Caco-2 (cell line): ENCODE data around the gene COMTD1. TPM values are rescaled to one million over a fixed set of nuclear protein-coding genes. Genes with fewer than 3 reads are reported as not detected.
A peak's percentile ranks its signal among the peaks of the same experiment; 100 is the strongest.

Source experiments
- BruUV-seq: library from RNA; stranded (reverse); fragments of 400-500 nt; replicated peaks from 2 replicates; lab custom pipeline; 2021; lab: Mats Ljungman, UMichigan
- CTCF ChIA-PET: fragments of 300-600 bp; sonication (Branson Sonifier 250); formaldehyde crosslinking; loops from one replicate; lab custom pipeline; 2022; ENCODE audit warnings: antibody characterized with exemption; lab: Charles Lee
- POLR2A ChIA-PET: fragments of 300-600 bp; sonication (Branson Sonifier 250); formaldehyde crosslinking; loops from one replicate; lab custom pipeline; 2022; ENCODE audit warnings: antibody characterized with exemption; lab: Charles Lee
- DNase-seq, 2 experiments: peaks; one replicate each; pipeline versions ENCODE4 v3.0.0 to v3.0.0-alpha.2; 2020 to 2022
- H3K27me3 ChIP-seq: replicated peaks from 2 replicates; pipeline ENCODE4 v1.6.0; 2011; ENCODE audit warnings: low read length; ENCODE audit not compliant: control insufficient read depth, insufficient read depth
- H3K36me3 ChIP-seq: 2 replicates; pipeline ENCODE4 v1.5.1; 2011; ENCODE audit warnings: low read length; ENCODE audit not compliant: control insufficient read depth, insufficient read depth
- H3K4me1 ChIP-seq: fragments of 250-450 bp; sonication (Bioruptor Pico); 2 replicates; pipeline ENCODE4 v1.5.1; 2020; ENCODE audit warnings: mild to moderate bottlenecking
- H3K4me3 ChIP-seq: 2 replicates; pipeline ENCODE4 v1.5.1; 2011; ENCODE audit warnings: low read depth, mild to moderate bottlenecking, control low read depth, low read length
- H3K9me3 ChIP-seq: fragments of 250-450 bp; sonication (Bioruptor Pico); 2 replicates; pipeline ENCODE4 v1.5.1; 2020; ENCODE audit warnings: mild to moderate bottlenecking, moderate library complexity
- H3K27ac Mint-ChIP-seq: one replicate; pipeline ENCODE4 v1.8.0; 2022; ENCODE audit warnings: mixed read lengths; ENCODE audit not compliant: unreplicated experiment
- H3K27me3 Mint-ChIP-seq: one replicate; pipeline ENCODE4 v1.8.0; 2022; ENCODE audit warnings: mixed read lengths; ENCODE audit not compliant: insufficient read depth, unreplicated experiment
- H3K36me3 Mint-ChIP-seq: one replicate; pipeline ENCODE4 v1.8.0; 2022; ENCODE audit warnings: mild to moderate bottlenecking, mixed read lengths; ENCODE audit not compliant: insufficient read depth, unreplicated experiment
- H3K4me1 Mint-ChIP-seq: one replicate; pipeline ENCODE4 v1.8.0; 2022; ENCODE audit warnings: low read depth, mixed read lengths; ENCODE audit not compliant: unreplicated experiment
- H3K4me3 Mint-ChIP-seq: one replicate; pipeline ENCODE4 v1.8.0; 2022; ENCODE audit warnings: mild to moderate bottlenecking, moderate library complexity, mixed read lengths; ENCODE audit not compliant: unreplicated experiment
- H3K9me3 Mint-ChIP-seq: one replicate; pipeline ENCODE4 v1.8.0; 2022; ENCODE audit warnings: mixed read lengths; ENCODE audit not compliant: unreplicated experiment
- intact Hi-C: fragments of 100-400 bp; cut with micrococcal nuclease; formaldehyde crosslinking; loops from one replicate; pipeline ENCODE4 v1.10.0; 2022; ENCODE audit not compliant: unreplicated experiment
- total RNA-seq: library from RNA; stranded (reverse); gene quantifications from 2 replicates; pipeline ENCODE4 v1.2.3, GENCODE V29; 2022
- TF ChIP-seq, protein P1 (sequence below), 2 experiments: fragments of 200-600 bp in 1 of 2; IDR thresholded peaks; 1 replicate in 1 of 2; 2 replicates in 1 of 2; pipeline versions ENCODE4 v1.5.1 to v1.8.0; 2011 to 2022; ENCODE audit warnings: antibody characterized with exemption in 1 of 2, control low read depth in 1 of 2, inconsistent platforms in 1 of 2, low read depth in 1 of 2, low read length in 1 of 2, mild to moderate bottlenecking in 1 of 2, moderate library complexity in 1 of 2; ENCODE audit not compliant: insufficient read depth in 1 of 2, severe bottlenecking in 1 of 2, unreplicated experiment in 1 of 2

Gene COMTD1
- total RNA-seq, 1 experiment from 2014 or later = 38.7 TPM

DNA sequence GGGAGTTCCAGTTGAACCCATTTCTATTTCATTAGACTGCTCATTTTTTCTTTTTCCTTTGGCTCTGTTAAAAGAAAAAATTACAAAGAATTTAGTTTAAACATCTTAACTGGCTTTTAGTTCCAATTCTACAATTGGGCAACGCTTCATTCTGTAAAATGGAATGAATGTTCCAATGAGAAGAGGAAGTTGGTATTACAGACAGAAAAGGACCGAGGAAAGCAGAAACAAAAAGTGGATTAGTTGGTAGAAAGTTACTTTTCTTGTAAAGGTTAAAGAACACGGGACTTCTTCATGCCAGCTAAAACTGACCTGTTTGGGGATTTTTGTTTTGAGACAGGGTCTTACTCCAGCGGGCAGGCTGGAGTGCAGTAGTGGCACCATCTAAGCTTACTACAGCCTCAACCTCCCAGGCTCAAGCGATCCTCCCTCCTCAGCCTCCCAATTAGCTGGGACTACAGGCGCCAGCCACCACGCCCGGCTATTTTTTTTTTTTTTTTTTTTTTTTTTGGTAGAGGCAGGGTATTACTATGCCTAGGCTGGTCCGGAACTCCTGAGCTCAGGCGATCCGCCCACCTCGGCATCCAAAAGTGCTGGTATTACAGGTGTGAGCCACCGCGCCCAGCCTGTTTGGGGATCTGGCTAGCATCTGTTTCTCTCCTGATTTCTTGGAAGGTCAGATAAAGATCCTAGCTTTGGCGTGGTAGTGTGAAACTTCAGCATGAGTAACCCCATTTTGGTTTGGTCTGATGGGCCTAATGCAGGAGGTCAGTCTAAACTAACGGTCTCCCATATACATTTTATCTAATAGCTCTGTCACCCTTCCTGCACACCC is 26.5 kb downstream of the COMTD1 start:
- no TSS peak for BruUV-seq
- no peaks in the 10 kb centered on the region for H3K27me3 Mint-ChIP-seq
- no peaks in the 10 kb centered on the region for H3K36me3 ChIP-seq
- DNase-seq = no peak
- intact Hi-C loops = no loop called here
- ChIA-PET CTCF (interaction anchor here (1.1 to 2.9 kb wide), 5 partner anchors 16 to 54 kb away, joined by 4 to 27 read pairs (median 17); partner anchors contain the start of gene COMTD1), POLR2A (interaction anchor here (0.6 to 3.1 kb wide), 6 partner anchors 16 to 193 kb away, joined by 3 to 52 read pairs (median 5); partner anchors contain the start of genes COMTD1 and SAMD8)
- peaks cover 47% of the 10 kb centered on the region for H3K36me3 Mint-ChIP-seq
- H3K4me3 ChIP-seq = peak overlapping the region; percentile 75
- TF ChIP-seq, protein P1, sequence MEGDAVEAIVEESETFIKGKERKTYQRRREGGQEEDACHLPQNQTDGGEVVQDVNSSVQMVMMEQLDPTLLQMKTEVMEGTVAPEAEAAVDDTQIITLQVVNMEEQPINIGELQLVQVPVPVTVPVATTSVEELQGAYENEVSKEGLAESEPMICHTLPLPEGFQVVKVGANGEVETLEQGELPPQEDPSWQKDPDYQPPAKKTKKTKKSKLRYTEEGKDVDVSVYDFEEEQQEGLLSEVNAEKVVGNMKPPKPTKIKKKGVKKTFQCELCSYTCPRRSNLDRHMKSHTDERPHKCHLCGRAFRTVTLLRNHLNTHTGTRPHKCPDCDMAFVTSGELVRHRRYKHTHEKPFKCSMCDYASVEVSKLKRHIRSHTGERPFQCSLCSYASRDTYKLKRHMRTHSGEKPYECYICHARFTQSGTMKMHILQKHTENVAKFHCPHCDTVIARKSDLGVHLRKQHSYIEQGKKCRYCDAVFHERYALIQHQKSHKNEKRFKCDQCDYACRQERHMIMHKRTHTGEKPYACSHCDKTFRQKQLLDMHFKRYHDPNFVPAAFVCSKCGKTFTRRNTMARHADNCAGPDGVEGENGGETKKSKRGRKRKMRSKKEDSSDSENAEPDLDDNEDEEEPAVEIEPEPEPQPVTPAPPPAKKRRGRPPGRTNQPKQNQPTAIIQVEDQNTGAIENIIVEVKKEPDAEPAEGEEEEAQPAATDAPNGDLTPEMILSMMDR (IDR thresholded peaks at IDR 0.05; ENCODE audit: insufficient read depth in 1 of 2, low read depth in 1 of 2, low read length in 1 of 2, severe bottlenecking in 1 of 2, unreplicated experiment in 1 of 2) = no peak
- peak overlapping the region; percentile 100 for H3K4me3 Mint-ChIP-seq
- no peaks in the 10 kb centered on the region for H3K9me3 Mint-ChIP-seq
- peaks cover 5% of the 10 kb centered on the region for H3K4me1 Mint-ChIP-seq
- H3K4me1 ChIP-seq = peaks cover 28% of the 10 kb centered on the region
- H3K9me3 ChIP-seq = no peaks in the 10 kb centered on the region
- H3K27ac Mint-ChIP-seq = peak overlapping the region; percentile 100
- H3K27me3 ChIP-seq = no peaks in the 10 kb centered on the region

DNA sequence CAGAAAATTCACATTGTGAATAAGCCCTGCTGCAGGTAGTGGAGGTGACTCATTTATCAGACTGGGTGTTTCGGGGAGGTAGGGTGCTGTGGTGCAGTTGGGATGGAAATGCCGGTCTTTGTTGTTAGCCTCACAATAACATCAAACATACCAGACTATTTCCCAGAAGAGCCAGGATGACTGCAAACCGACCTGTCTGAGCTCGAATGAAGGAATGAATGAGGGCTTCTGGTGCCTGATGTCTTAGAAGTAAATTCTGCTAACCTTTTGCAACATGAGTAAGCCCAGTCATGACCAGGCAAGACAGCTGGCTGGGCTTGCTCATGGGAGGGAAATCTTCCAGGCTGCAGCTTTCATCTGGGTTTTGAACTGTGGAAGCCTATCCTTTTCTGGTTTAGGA is 27.6 kb downstream of the COMTD1 start:
- Histone ChIP-seq H3K4me1 (peaks cover 22% of the 10 kb centered on the region), H3K9me3 (no peaks in the 10 kb centered on the region), H3K4me3 (no peak overlapping the region), H3K27me3 (no peaks in the 10 kb centered on the region), H3K36me3 (no peaks in the 10 kb centered on the region)
- BruUV-seq = no TSS peak
- Mint-ChIP-seq H3K9me3 (no peaks in the 10 kb centered on the region), H3K4me3 (no peak overlapping the region), H3K27me3 (no peaks in the 10 kb centered on the region), H3K4me1 (peaks cover 5% of the 10 kb centered on the region), H3K27ac (no peak overlapping the region), H3K36me3 (peaks cover 35% of the 10 kb centered on the region)
- intact Hi-C loops = no loop called here
- TF ChIP-seq, protein P1 (IDR thresholded peaks at IDR 0.05; ENCODE audit: insufficient read depth in 1 of 2, low read depth in 1 of 2, low read length in 1 of 2, severe bottlenecking in 1 of 2, unreplicated experiment in 1 of 2) = no peak
- no peak for DNase-seq
- CTCF ChIA-PET = interaction anchor here (1.6 kb wide), 1 partner anchor 27 kb away, joined by 5 read pairs; the partner anchor contains the start of gene COMTD1
- POLR2A ChIA-PET = no interaction called here

DNA sequence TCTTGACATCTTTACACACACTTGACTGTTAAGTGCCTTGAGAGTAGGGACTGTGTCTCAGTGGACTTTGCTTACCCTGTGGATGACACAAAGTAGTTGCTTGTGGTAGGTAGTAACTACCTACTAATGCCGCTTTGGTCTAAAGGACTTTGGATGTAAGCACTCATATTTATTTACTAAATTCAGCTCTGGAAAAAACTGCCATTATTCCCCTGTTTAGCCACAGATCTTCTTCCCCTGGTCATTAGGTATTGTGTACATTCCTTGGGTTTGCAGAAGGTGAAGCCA is 28.0 kb downstream of the COMTD1 start:
- no peaks in the 10 kb centered on the region for H3K9me3 Mint-ChIP-seq
- BruUV-seq = no TSS peak
- H3K27me3 Mint-ChIP-seq = no peaks in the 10 kb centered on the region
- intact Hi-C loops = no loop called here
- Histone ChIP-seq H3K36me3 (no peaks in the 10 kb centered on the region), H3K9me3 (no peaks in the 10 kb centered on the region), H3K4me3 (no peak overlapping the region), H3K27me3 (no peaks in the 10 kb centered on the region), H3K4me1 (peaks cover 22% of the 10 kb centered on the region)
- ChIA-PET CTCF (interaction anchor here (1.6 kb wide), 1 partner anchor 28 kb away, joined by 5 read pairs; the partner anchor contains the start of gene COMTD1), POLR2A (no interaction called here)
- peaks cover 6% of the 10 kb centered on the region for H3K4me1 Mint-ChIP-seq
- TF ChIP-seq, protein P1 (IDR thresholded peaks at IDR 0.05; ENCODE audit: insufficient read depth in 1 of 2, low read depth in 1 of 2, low read length in 1 of 2, severe bottlenecking in 1 of 2, unreplicated experiment in 1 of 2) = no peak
- no peak for DNase-seq
- peaks cover 32% of the 10 kb centered on the region for H3K36me3 Mint-ChIP-seq
- H3K27ac Mint-ChIP-seq = no peak overlapping the region
- no peak overlapping the region for H3K4me3 Mint-ChIP-seq
